K562 (cell line): ENCODE data around the gene LIMD2. TPM values are rescaled to one million over a fixed set of nuclear protein-coding genes. Genes with fewer than 3 reads are reported as not detected.
A peak's percentile ranks its signal among the peaks of the same experiment; 100 is the strongest.

Experiments used
- AFF1 ChIP-seq, 2 experiments: fragments of 450-650 bp; IDR thresholded peaks; 2 replicates each; pipeline ENCODE4 v1.6.1; 2018; ENCODE audit warnings: mild to moderate bottlenecking in 2 of 2, low read depth in 1 of 2; ENCODE audit not compliant: partially characterized antibody in 2 of 2
- CHD1 ChIP-seq: fragments of 200-600 bp; sonication (generic); IDR thresholded peaks from one replicate; pipeline ENCODE4 v1.6.1; 2012; ENCODE audit warnings: mild to moderate bottlenecking, moderate library complexity, low read length, inconsistent platforms
- CLOCK ChIP-seq: fragments of 250-450 bp; sonication (Bioruptor Pico); IDR thresholded peaks from 2 replicates; pipeline ENCODE4 v1.4.0; 2020; ENCODE audit warnings: mild to moderate bottlenecking, moderate library complexity, borderline replicate concordance
- FOS ChIP-seq: IDR thresholded peaks from 3 replicates; pipeline ENCODE4 v1.6.1; 2011; ENCODE audit not compliant: insufficient read length; ENCODE audit errors: extremely low read depth
- NBN ChIP-seq: fragments of 450-650 bp; IDR thresholded peaks from 2 replicates; pipeline ENCODE4 v1.6.1; 2016; ENCODE audit warnings: low read depth, mild to moderate bottlenecking
- PBX2 ChIP-seq, 2 experiments: IDR thresholded peaks in 1 of 2; conservative IDR thresholded peaks in 1 of 2; 2 replicates each; pipeline ENCODE4 v1.6.1; 2016; ENCODE audit warnings: low read depth in 2 of 2, mild to moderate bottlenecking in 1 of 2, missing compliant biosample characterization in 1 of 2, missing genetic modification characterization in 1 of 2, moderate library complexity in 1 of 2
- PYGO2 ChIP-seq: fragments of 450-650 bp; IDR thresholded peaks from 2 replicates; pipeline ENCODE4 v1.6.1; 2016; ENCODE audit warnings: mild to moderate bottlenecking, missing genetic modification characterization, moderate library complexity, missing compliant biosample characterization
- RBBP5 ChIP-seq: fragments of 200-600 bp; sonication (generic); IDR thresholded peaks from 2 replicates; pipeline ENCODE4 v1.6.1; 2012; ENCODE audit warnings: borderline replicate concordance, mild to moderate bottlenecking, low read length, control low read depth, inconsistent platforms; ENCODE audit not compliant: insufficient read depth, poor library complexity, severe bottlenecking
- RNF219 ChIP-seq: fragments of 250-450 bp; sonication (Bioruptor Pico); IDR thresholded peaks from 2 replicates; pipeline ENCODE4 v1.5.0; 2022; ENCODE audit warnings: mild to moderate bottlenecking
- SMAD1 ChIP-seq: fragments of 150-350 bp; IDR thresholded peaks from 2 replicates; pipeline ENCODE4 v1.6.1; 2014; ENCODE audit warnings: low read length, low read depth; ENCODE audit not compliant: partially characterized antibody
- TRIM25 ChIP-seq: fragments of 450-650 bp; IDR thresholded peaks from 2 replicates; pipeline ENCODE4 v1.7.0; 2016; ENCODE audit warnings: borderline replicate concordance
- polyA plus RNA-seq, 8 experiments: library from polyadenylated mRNA; depleted of rRNA in 4 of 8; stranded (reverse) in 5 of 8; unstranded in 3 of 8; fragments of >200 nt; fragmentation: Nextera tagmentation in 2 of 8; fragmentation: Illumina TruSeq in 1 of 8; extraction: Ambion mirVana in 2 of 8; extraction: Trizol in 1 of 8; gene quantifications; 2 replicates each; pipeline versions ENCODE4 v1.2.1 to v1.2.3, GENCODE V29; 2011 to 2014; ENCODE audit warnings: inconsistent platforms in 1 of 8, missing spikeins in 1 of 8
- total RNA-seq, 7 experiments: library from RNA; depleted of rRNA in 6 of 7; stranded (reverse); fragments of >200 nt in 6 of 7; fragmentation: Illumina TruSeq in 2 of 7; extraction: Trizol in 2 of 7; gene quantifications; 2 replicates each; pipeline versions ENCODE4 v1.2.1 to v1.2.3, GENCODE V29; 2011 to 2021; ENCODE audit warnings: low replicate concordance in 1 of 7

The LIMD2 gene
- total and polyA plus RNA-seq, 9 of the 15 experiments (the other 6 are each of a cell fraction or from before 2014, with no cell fraction given), result 0.07 to 11.2 (median 2.8) TPM

GRCh38 chr17:63741408-63742173 lies 41.7 kb upstream of the LIMD2 start, which contains the start of gene STRADA (continued):
- TF ChIP-seq RBBP5 (peak; percentile 68), PYGO2 (tag) (no peak), SMAD1 (no peak), PBX2 (CRISPR knock-in tag; IDR thresholded peaks at IDR 0.05; ENCODE audit: low read depth) (no peak), PBX2 (tag; conservative IDR thresholded peaks at IDR 0.05; ENCODE audit: low read depth) (no peak), NBN (peak; percentile 73), RNF219 (CRISPR knock-in tag) (no peak), TRIM25 (no peak), CLOCK (no peak), AFF1 (IDR thresholded peaks at IDR 0.05; ENCODE audit: low read depth in 1 of 2, partially characterized antibody in 2 of 2) (no peak), CHD1 (no peak), FOS (no peak)
